ENCODE results near the gene NTM.

DNA sequence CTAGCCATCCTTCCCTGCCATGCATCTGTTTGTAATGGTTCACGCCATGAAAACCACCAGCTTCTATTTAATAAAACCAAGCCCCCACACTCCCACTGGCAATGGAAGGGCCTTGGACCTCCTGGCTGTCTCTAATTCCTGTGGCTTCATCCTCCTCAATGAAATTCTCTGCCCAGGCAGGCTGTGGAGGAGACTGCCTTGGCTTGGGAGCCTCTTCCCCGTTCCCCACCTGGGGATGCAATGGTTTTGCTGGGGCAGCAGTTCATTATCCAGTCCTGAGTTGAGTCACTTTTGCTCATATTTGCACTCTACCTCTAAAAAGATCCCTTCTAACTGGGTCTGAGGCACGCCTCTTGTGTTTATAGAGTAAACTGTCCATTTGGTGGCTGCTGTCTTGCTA lies 515.8 kb downstream of the NTM start:
- TF ChIP-seq POLR2AphosphoS5 (IDR thresholded peaks at IDR 0.05; ENCODE audit: low read depth, low read length): no peak
- no peak for TF ChIP-seq POLR2A (IDR thresholded peaks at IDR 0.05; ENCODE audit: low read depth, low read length)
- no peak for TF ChIP-seq POU2F2 (IDR thresholded peaks at IDR 0.05; ENCODE audit: low read depth, low read length)
- TF ChIP-seq SPI1 (IDR thresholded peaks at IDR 0.05; ENCODE audit: low read depth, low read length): no peak

Data from GM12891 (cell line).